ENCODE measurements around the gene SARM1.

Gene SARM1

DNA sequence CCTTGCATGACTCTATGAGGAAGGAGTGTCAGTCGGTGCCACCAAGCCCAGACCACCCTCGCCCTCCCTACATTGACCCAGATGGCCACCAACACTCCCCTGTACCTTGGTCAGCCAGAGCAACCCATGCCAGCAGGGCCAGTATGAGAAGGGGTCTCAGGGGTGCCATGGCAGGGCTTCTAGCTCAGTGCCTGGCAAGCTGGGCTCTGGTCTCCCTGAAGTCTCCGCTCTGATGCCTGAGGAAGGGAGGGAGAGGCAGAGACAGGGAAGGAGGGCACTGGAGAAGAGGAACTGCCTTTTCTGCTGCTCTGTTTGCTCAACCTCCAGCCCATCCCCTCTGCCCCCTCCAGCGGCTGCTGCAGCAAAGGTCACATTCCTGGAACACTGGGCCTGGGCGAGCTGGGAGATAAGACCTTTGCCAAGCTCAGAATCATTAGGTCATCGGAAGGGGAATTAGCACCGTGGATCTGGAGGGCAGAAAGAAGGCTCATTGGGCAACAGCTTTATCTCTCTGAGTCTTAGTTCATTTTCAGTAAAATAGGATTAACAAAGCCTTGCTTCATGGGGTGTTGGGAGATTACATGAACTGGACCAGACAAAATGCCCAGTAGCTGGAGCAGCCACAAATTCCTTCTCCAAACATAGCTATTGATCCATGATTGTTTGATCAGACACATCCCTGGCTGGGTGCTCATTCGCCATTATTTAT, 1.3 kb upstream of the SARM1 start, which contains the start of gene VTN:
VTN (minus strand) TSS at position 273 of the 709 bp plus-strand sequence; CDS start at position 169, 104 bp downstream.
- TF ChIP-seq, protein P1, sequence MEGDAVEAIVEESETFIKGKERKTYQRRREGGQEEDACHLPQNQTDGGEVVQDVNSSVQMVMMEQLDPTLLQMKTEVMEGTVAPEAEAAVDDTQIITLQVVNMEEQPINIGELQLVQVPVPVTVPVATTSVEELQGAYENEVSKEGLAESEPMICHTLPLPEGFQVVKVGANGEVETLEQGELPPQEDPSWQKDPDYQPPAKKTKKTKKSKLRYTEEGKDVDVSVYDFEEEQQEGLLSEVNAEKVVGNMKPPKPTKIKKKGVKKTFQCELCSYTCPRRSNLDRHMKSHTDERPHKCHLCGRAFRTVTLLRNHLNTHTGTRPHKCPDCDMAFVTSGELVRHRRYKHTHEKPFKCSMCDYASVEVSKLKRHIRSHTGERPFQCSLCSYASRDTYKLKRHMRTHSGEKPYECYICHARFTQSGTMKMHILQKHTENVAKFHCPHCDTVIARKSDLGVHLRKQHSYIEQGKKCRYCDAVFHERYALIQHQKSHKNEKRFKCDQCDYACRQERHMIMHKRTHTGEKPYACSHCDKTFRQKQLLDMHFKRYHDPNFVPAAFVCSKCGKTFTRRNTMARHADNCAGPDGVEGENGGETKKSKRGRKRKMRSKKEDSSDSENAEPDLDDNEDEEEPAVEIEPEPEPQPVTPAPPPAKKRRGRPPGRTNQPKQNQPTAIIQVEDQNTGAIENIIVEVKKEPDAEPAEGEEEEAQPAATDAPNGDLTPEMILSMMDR (IDR thresholded peaks at IDR 0.05; ENCODE audit: low read depth, low read length, missing control alignments), result peak; percentile 1
- Histone ChIP-seq H3K36me3 (replicated peaks) (no peaks in the 10 kb centered on the region), H3K4me3 (ENCODE audit: low read depth, low read length) (peak within 1 kb of the TSS; percentile 64), H3K27me3 (replicated peaks) (no peaks in the 10 kb centered on the region), H3K27ac (no peak within 1 kb of the TSS)
- DNase-seq, result no peak
- in situ Hi-C loops (cut with HindIII; ENCODE audit: low pct_ligation_motif_present, low sequenced_read_pairs), result no loop called here

DNA sequence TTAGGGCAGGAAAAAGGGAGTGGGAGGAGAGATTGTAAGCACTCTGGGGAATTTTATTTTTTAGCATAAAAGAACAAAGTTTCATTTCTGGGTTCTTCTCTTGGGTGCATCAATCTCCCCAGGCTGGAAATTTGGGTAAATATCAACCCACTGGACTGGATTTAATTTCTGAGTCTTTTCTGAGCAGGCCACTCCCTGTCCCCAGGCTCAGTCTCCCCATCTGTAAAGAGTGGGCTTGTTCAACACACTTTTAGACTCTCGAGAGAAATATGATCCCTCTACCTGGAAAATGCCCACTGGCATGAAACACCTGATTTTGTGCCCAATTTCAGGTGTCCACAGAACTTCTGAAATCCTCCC, 770 bp upstream of the SARM1 start:
- Histone ChIP-seq H3K27ac (no peak overlapping the region), H3K27me3 (replicated peaks) (no peaks in the 10 kb centered on the region), H3K4me3 (ENCODE audit: low read depth, low read length) (no peak overlapping the region), H3K36me3 (replicated peaks) (no peaks in the 10 kb centered on the region)
- no peak for DNase-seq
- TF ChIP-seq, protein P1 (IDR thresholded peaks at IDR 0.05; ENCODE audit: low read depth, low read length, missing control alignments), result no peak
- in situ Hi-C loops (cut with HindIII; ENCODE audit: low pct_ligation_motif_present, low sequenced_read_pairs), result no loop called here

DNA sequence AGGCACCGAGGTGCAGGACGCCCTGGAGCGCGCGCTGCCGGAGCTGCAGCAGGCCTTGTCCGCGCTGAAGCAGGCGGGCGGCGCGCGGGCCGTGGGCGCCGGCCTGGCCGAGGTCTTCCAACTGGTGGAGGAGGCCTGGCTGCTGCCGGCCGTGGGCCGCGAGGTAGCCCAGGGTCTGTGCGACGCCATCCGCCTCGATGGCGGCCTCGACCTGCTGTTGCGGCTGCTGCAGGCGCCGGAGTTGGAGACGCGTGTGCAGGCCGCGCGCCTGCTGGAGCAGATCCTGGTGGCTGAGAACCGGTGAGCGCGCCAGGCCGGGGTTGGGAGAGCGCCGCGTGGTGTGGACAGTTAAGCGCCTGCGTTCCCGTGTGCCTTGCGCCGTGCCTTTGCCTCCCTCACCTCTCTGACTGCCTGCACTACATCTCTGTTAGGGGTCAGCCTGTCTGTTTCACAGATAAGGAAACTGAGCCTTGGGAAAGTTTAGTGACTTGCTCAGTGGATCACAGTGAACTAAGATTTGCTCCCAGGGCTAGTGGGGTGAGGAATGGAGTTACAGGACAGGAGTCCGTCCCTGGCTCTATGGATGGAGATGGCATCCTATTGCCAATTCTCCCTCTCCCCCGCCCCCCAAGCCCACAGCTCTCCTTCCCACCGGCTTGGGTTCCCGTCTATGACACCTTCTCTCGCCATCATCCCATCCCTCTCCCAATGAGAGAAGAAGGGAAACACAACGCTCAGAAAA, 880 bp downstream of the SARM1 start:
- Histone ChIP-seq H3K27ac (peak overlapping the region; percentile 45), H3K36me3 (replicated peaks) (no peaks in the 10 kb centered on the region), H3K27me3 (replicated peaks) (no peaks in the 10 kb centered on the region), H3K4me3 (ENCODE audit: low read depth, low read length) (peak overlapping the region; percentile 64)
- DNase-seq, result no peak
- in situ Hi-C loops (cut with HindIII; ENCODE audit: low pct_ligation_motif_present, low sequenced_read_pairs), result no loop called here
- TF ChIP-seq, protein P1 (IDR thresholded peaks at IDR 0.05; ENCODE audit: low read depth, low read length, missing control alignments), result no peak

DNA sequence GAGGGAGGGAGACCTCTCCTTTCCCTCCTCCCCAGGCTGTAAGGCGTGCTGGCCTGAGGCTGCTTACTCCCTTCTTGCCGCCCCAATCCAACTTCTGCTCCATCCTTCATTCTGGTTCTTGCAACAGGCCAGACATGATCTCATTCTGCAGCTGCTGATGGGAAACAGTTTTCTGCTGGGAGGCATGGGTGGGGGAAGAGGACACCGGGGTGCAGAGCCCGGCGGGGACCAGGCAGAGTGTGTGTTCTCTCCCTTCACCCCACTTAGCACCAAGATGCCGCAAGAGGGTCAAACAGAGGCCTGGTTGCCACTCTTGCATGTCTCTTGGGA, 1.4 kb downstream of the SARM1 start:
- H3K4me3 ChIP-seq (ENCODE audit: low read depth, low read length), result no peak overlapping the region
- in situ Hi-C loops (cut with HindIII; ENCODE audit: low pct_ligation_motif_present, low sequenced_read_pairs), result no loop called here
- H3K36me3 ChIP-seq (replicated peaks), result no peaks in the 10 kb centered on the region
- no peak overlapping the region for H3K27ac ChIP-seq
- no peaks in the 10 kb centered on the region for H3K27me3 ChIP-seq (replicated peaks)
- no peak for DNase-seq
- TF ChIP-seq, protein P1 (IDR thresholded peaks at IDR 0.05; ENCODE audit: low read depth, low read length, missing control alignments), result no peak

DNA sequence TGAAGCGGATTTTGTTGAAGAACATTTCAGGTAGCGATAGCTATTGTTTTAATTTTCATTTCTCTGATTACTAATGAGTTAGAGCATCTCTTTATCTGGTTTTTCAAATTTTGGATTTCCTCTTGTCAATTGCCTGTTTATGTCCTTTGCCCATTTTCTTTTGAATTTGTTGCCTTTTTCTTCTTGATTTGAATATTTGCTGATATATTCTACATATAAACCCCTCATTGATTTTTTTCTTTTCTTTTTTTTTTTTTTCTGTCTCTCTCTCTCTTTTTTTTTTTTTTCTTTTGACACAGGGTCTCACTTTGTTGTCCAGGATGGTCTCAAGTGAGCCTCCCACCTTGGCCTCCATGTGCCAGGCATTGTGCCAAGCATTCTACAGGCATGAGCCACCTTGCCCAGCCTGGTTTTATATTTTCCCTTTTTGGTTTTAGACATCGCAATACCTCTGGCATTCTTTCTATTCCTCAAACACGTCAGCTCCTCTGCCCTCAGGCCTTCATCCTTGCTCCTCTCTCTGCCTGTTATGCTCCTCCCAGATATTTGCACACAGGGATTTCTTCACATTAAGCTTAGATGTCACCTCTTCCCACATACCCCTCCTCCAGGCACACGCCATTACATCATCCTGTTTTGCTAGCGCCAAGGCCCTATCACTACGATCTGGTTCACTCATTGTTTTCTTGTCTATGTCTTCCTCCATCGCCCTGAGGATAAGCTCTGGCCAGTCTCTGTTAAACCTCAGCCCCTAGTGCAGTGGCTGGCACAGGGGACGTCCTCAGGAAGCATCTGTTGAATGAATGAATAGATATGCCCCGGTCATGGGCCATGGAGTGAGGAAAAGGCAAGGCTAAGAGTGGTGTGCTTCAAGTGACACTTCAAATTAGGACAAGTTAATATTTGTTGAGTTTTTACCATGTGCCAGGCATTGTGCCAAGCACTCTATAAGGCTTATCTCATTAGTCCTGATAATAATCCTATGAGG, 8.6 kb downstream of the SARM1 start:
- TF ChIP-seq, protein P1 (IDR thresholded peaks at IDR 0.05; ENCODE audit: low read depth, low read length, missing control alignments), result no peak
- Histone ChIP-seq H3K27me3 (replicated peaks) (peaks cover 6% of the 10 kb centered on the region), H3K4me3 (ENCODE audit: low read depth, low read length) (no peak overlapping the region), H3K27ac (no peak overlapping the region), H3K36me3 (replicated peaks) (no peaks in the 10 kb centered on the region)
- no peak for DNase-seq
- in situ Hi-C loops (cut with HindIII; ENCODE audit: low pct_ligation_motif_present, low sequenced_read_pairs), result no loop called here
